Adipocyte (in vitro differentiated cells): ENCODE data around the gene TNFRSF18.

Source experiments
- DNase-seq: peaks from one replicate; pipeline ENCODE4 v3.0.0-alpha.2; 2015; ENCODE audit warnings: low read depth
- H3K27me3 ChIP-seq: replicated peaks from 2 replicates; pipeline ENCODE4 v1.7.0; 2013; ENCODE audit warnings: mild to moderate bottlenecking, low read length, moderate library complexity; ENCODE audit not compliant: control insufficient read depth, insufficient read depth
- H3K36me3 ChIP-seq: 2 replicates; pipeline ENCODE4 v1.7.0; 2013; ENCODE audit warnings: low read length, mild to moderate bottlenecking, moderate library complexity; ENCODE audit not compliant: control insufficient read depth, insufficient read depth, severe bottlenecking
- H3K4me1 ChIP-seq: 2 replicates; pipeline ENCODE4 v1.7.0; 2013; ENCODE audit warnings: mild to moderate bottlenecking, low read length, moderate library complexity; ENCODE audit not compliant: control insufficient read depth, insufficient read depth
- H3K4me3 ChIP-seq: 2 replicates; pipeline ENCODE4 v1.7.0; 2013; ENCODE audit warnings: mild to moderate bottlenecking, low read length, moderate library complexity
- H3K9ac ChIP-seq: 2 replicates; pipeline ENCODE4 v1.7.0; 2013; ENCODE audit warnings: mild to moderate bottlenecking, low read length, moderate library complexity
- H3K9me3 ChIP-seq: 2 replicates; pipeline ENCODE4 v1.7.0; 2013; ENCODE audit warnings: mild to moderate bottlenecking, low read length, moderate library complexity; ENCODE audit not compliant: control insufficient read depth

TNFRSF18 gene

GRCh38 chr1:1245817-1246576 is 39.6 kb upstream of the TNFRSF18 start:
- DNase-seq: no peak
- Histone ChIP-seq H3K4me3 (no peak overlapping the region), H3K9ac (no peak overlapping the region), H3K9me3 (no peaks in the 10 kb centered on the region), H3K36me3 (no peaks in the 10 kb centered on the region), H3K27me3 (no peaks in the 10 kb centered on the region), H3K4me1 (no peaks in the 10 kb centered on the region)

GRCh38 chr1:1245178-1245816 is 38.9 kb upstream of the TNFRSF18 start:
- no peak overlapping the region for H3K4me3 ChIP-seq
- no peaks in the 10 kb centered on the region for H3K9me3 ChIP-seq
- H3K9ac ChIP-seq: no peak overlapping the region
- no peaks in the 10 kb centered on the region for H3K36me3 ChIP-seq
- DNase-seq: no peak
- H3K4me1 ChIP-seq: no peaks in the 10 kb centered on the region
- H3K27me3 ChIP-seq: no peaks in the 10 kb centered on the region

DNA sequence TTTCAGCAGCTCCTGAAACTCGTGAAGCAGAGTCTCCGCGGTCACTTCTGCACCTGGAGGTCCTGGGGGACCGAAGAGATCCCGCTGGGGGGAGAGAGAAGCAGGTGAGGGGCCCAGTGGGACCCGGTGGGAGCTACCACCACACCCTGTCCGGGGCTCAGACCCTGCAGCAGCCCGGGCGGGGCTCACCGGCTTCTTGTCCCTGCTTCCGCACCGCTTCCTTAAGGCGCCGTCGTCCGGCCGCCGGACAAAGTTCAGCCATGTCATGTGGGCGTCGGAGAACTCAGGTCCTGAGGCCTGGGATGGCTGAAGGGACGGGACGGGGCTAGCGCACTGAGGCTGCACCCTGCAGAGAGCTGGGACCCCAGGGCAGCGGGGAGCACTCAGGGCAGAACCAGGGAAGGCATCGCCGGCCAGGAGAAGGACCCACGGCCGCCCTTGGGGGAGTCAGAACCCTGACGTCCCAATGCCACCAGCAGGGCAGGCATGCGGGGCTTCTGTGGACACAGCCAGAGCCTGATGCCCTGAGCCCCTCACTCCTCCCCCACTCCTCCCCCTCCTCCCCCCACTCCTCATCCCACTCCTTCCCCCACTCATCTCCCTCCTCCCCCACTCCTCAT is 37.9 kb upstream of the TNFRSF18 start:
- H3K9me3 ChIP-seq: no peaks in the 10 kb centered on the region
- H3K4me1 ChIP-seq: no peaks in the 10 kb centered on the region
- H3K9ac ChIP-seq: no peak overlapping the region
- no peak for DNase-seq
- H3K4me3 ChIP-seq: no peak overlapping the region
- peaks cover 1% of the 10 kb centered on the region for H3K27me3 ChIP-seq
- H3K36me3 ChIP-seq: no peaks in the 10 kb centered on the region

DNA sequence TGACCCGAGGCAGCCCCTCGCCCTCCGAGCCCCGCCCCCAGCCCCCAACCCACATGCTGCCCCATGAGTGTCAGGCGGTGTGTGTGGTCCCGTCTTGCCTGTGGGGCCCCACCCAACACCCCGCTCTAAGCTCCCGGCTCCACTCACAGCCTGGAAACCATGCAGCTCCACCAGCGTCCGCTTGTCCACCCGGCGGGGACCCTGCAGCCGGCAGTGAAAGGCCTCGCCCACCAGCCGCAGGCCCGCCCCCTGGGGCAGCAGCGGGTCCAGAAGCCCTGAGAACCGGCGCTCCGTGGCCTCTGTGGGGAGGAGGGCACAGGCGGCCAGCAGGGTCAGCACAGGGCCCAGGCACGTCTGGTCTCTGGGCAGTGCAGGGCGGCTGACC is 37.4 kb upstream of the TNFRSF18 start:
- Histone ChIP-seq H3K4me1 (no peaks in the 10 kb centered on the region), H3K9ac (no peak overlapping the region), H3K27me3 (peaks cover 6% of the 10 kb centered on the region), H3K4me3 (no peak overlapping the region), H3K36me3 (no peaks in the 10 kb centered on the region), H3K9me3 (no peaks in the 10 kb centered on the region)
- no peak for DNase-seq

GRCh38 chr1:1243266-1243660 is 36.9 kb upstream of the TNFRSF18 start:
- no peak overlapping the region for H3K9ac ChIP-seq
- H3K27me3 ChIP-seq: peaks cover 12% of the 10 kb centered on the region
- DNase-seq: no peak
- no peaks in the 10 kb centered on the region for H3K9me3 ChIP-seq
- no peak overlapping the region for H3K4me3 ChIP-seq
- no peaks in the 10 kb centered on the region for H3K4me1 ChIP-seq
- H3K36me3 ChIP-seq: no peaks in the 10 kb centered on the region

DNA sequence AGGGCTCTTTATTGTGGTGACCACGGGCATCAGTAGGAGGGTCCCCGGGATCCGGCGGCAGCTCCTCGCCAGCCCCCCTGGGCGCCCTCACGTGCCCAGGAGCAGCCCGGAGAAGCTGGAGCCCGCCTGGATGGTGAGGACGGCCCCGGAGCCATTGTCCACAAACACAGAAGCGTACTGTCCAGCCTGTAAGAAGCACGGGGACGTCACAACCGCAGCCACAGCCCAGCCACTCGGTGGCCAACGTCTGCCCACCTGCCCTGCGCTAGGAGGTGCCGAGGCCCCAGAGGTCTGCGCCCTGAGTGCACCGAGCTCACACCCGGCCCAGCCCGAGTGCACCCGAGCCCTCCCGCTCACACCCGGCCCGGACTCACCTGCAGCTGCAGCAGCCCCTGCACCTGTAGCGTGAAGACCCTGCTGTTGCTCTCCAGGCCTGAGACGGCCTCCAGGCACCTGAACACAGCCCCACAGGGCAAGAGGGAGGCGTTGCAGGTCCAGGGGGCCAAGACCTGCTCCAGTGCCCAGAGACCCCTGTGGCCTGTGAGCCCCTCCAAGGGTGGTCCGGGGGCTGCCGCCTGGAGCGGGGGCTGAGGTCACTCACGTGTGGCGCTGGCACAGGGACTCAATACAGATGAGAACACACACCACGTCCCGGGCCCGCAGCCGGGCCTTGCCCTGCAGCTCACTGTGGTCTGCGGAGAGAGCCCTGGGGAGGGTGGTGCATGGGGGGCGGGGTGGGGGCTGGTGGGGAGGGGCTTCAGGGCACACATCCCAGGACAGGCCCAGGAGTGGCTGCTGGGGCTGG is 36.3 kb upstream of the TNFRSF18 start:
- no peak overlapping the region for H3K9ac ChIP-seq
- no peaks in the 10 kb centered on the region for H3K4me1 ChIP-seq
- no peak overlapping the region for H3K4me3 ChIP-seq
- DNase-seq: no peak
- peaks cover 14% of the 10 kb centered on the region for H3K27me3 ChIP-seq
- H3K9me3 ChIP-seq: no peaks in the 10 kb centered on the region
- H3K36me3 ChIP-seq: no peaks in the 10 kb centered on the region

GRCh38 chr1:1241588-1242219 is 35.3 kb upstream of the TNFRSF18 start:
- DNase-seq: no peak
- Histone ChIP-seq H3K9ac (no peak overlapping the region), H3K4me1 (no peaks in the 10 kb centered on the region), H3K36me3 (no peaks in the 10 kb centered on the region), H3K27me3 (peaks cover 14% of the 10 kb centered on the region), H3K9me3 (no peaks in the 10 kb centered on the region), H3K4me3 (no peak overlapping the region)

DNA sequence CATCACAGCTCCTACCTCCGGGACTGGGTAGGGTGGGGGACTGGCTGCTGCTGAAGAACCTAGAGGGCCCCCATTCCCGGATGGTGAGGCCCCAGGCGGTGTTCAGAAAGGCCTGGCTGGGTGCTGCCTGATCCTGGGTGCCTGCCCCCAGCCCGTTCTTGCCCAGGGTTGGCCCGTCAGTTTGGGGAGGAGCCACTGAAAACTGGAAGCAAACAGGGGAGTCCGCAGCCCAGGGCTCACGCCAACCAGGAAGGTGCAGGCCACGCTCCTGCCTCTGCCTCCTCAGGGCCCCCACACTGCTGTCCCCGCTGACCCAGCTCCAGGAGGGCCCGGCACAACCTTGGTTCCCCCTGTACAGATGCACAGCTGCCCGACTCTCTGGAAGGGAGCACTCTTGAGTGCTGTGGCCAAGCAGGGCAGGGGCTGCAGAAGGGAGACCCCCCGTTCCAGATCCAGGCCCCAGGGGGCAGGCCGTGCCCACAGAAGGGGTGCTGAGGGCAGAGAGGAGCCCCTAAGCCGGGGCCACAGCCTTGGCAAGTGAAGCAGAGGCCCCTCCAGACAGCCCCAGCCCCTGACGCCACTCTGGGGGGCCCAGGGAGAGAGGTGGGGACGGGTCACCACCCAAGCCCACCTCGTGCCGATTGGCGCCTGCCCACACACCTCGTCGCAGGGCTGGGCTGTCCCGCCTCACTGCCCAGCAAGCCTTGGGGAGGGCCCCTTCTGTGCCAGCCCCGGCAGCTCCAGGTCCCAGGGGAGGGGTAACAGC is 34.6 kb upstream of the TNFRSF18 start:
- H3K9me3 ChIP-seq: no peaks in the 10 kb centered on the region
- H3K27me3 ChIP-seq: peaks cover 14% of the 10 kb centered on the region
- H3K4me1 ChIP-seq: no peaks in the 10 kb centered on the region
- H3K9ac ChIP-seq: no peak overlapping the region
- no peaks in the 10 kb centered on the region for H3K36me3 ChIP-seq
- no peak overlapping the region for H3K4me3 ChIP-seq
- DNase-seq: no peak

- Histone ChIP-seq H3K4me3 (no peak overlapping the region), H3K9ac (no peak overlapping the region), H3K36me3 (no peaks in the 10 kb centered on the region), H3K9me3 (no peaks in the 10 kb centered on the region), H3K4me1 (no peaks in the 10 kb centered on the region), H3K27me3 (peaks cover 14% of the 10 kb centered on the region)
- DNase-seq: no peak
Observed at GRCh38 chr1:1240348-1240732, 33.9 kb upstream of the TNFRSF18 start.

DNA sequence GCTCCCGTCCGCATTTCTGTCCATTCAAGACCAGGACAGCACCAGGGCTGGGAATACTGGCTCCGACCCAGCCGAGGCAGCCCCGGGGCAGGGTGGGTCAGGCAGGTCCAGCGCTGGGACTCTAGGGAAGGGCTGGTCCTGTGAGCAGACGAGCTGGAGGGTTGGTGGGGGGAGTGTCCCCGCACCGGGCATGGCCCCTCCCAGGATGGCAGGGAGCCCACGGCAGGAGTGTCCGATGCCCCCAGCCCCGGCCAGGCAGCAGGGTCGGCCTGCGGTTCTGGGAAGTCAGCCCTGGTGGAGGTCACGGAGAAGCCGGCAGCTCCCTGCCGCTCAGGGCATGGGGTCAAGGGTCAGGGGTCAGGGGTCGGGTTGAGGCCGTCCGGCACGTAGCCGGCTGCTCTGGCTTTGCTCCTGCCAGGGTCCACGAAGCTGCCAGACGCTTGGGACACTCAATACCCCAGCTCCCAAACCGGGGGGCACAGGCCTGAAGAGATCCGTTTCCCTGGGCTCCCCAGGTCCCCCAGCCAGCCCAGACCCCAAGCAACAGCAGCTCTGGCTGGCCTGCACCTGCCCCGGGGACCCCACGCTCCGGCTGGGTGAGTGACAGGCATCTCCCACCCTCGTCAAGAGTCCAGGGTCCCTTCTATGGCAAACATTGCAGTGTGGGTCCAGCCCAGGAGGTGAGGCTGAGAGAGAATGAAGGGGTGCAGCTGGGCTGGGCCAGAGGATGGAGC is 33.4 kb upstream of the TNFRSF18 start:
- H3K4me3 ChIP-seq: no peak overlapping the region
- H3K9me3 ChIP-seq: no peaks in the 10 kb centered on the region
- H3K4me1 ChIP-seq: no peaks in the 10 kb centered on the region
- no peaks in the 10 kb centered on the region for H3K36me3 ChIP-seq
- no peak for DNase-seq
- no peak overlapping the region for H3K9ac ChIP-seq
- H3K27me3 ChIP-seq: peaks cover 14% of the 10 kb centered on the region
